RWPE2 (cell line): ENCODE measurements around the gene DROSHA.

ENCODE experiments used
- ATAC-seq: fragments of 200-7000 bp; cut with Tn5 transposase; 3 replicates; pipeline ENCODE4 v1.9.1; 2021; ENCODE audit warnings: low read depth
- DNase-seq: peaks from one replicate; pipeline ENCODE4 v3.0.0-alpha.2; 2020; ENCODE audit warnings: low spot score
- H3K27ac ChIP-seq: fragments of 450-650 bp; 2 replicates; pipeline ENCODE4 v1.5.1; 2017; ENCODE audit warnings: mild to moderate bottlenecking; ENCODE audit not compliant: poor library complexity, severe bottlenecking
- H3K27me3 ChIP-seq: fragments of 250-450 bp; sonication (Bioruptor Pico); 2 replicates; pipeline ENCODE4 v1.5.1; 2021; ENCODE audit warnings: mild to moderate bottlenecking, moderate library complexity; ENCODE audit not compliant: insufficient read depth, poor library complexity, severe bottlenecking
- H3K36me3 ChIP-seq: fragments of 250-450 bp; sonication (Bioruptor Pico); 2 replicates; pipeline ENCODE4 v1.5.1; 2020; ENCODE audit warnings: low read depth, mild to moderate bottlenecking, moderate library complexity
- H3K4me1 ChIP-seq: fragments of 250-450 bp; sonication (Bioruptor Pico); 2 replicates; pipeline ENCODE4 v1.5.1; 2021; ENCODE audit warnings: mild to moderate bottlenecking, moderate library complexity; ENCODE audit not compliant: insufficient read depth, poor library complexity, severe bottlenecking
- H3K4me3 ChIP-seq: fragments of 250-450 bp; sonication (Bioruptor Pico); 2 replicates; pipeline ENCODE4 v1.5.1; 2021; ENCODE audit warnings: mild to moderate bottlenecking, moderate library complexity; ENCODE audit not compliant: severe bottlenecking
- H3K9me3 ChIP-seq: fragments of 250-450 bp; sonication (Bioruptor Pico); 2 replicates; pipeline ENCODE4 v1.5.1; 2021; ENCODE audit warnings: mild to moderate bottlenecking, moderate library complexity; ENCODE audit not compliant: severe bottlenecking
- TF ChIP-seq, protein P1 (sequence below): fragments of 450-650 bp; IDR thresholded peaks from one replicate; pipeline ENCODE4 v1.5.1; 2017; ENCODE audit warnings: mild to moderate bottlenecking, moderate library complexity; ENCODE audit not compliant: poor library complexity, severe bottlenecking

The DROSHA gene

DNA sequence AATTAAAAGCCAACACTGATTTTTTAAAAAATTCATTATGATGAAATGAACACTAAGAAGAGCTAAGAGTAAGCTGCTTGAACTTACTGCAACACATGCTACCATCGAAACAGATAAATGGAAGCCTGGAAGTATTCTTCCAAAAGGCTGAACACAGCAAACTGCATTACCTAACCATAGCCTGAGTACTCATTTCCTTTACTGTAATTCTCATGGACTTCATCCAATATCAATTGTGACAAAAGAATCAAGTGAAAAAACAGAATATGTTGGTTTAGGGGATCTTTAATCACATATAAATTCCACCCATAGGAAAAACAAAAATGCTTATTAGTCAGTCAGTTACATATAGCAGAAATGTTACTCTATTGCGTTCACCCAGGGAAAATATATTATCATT lies 68.5 kb downstream of the DROSHA start:
- Histone ChIP-seq H3K4me1 (no peaks in the 10 kb centered on the region), H3K4me3 (no peak overlapping the region), H3K36me3 (peaks cover 95% of the 10 kb centered on the region), H3K27me3 (no peaks in the 10 kb centered on the region), H3K9me3 (no peaks in the 10 kb centered on the region), H3K27ac (no peak overlapping the region)
- TF ChIP-seq, protein P1, sequence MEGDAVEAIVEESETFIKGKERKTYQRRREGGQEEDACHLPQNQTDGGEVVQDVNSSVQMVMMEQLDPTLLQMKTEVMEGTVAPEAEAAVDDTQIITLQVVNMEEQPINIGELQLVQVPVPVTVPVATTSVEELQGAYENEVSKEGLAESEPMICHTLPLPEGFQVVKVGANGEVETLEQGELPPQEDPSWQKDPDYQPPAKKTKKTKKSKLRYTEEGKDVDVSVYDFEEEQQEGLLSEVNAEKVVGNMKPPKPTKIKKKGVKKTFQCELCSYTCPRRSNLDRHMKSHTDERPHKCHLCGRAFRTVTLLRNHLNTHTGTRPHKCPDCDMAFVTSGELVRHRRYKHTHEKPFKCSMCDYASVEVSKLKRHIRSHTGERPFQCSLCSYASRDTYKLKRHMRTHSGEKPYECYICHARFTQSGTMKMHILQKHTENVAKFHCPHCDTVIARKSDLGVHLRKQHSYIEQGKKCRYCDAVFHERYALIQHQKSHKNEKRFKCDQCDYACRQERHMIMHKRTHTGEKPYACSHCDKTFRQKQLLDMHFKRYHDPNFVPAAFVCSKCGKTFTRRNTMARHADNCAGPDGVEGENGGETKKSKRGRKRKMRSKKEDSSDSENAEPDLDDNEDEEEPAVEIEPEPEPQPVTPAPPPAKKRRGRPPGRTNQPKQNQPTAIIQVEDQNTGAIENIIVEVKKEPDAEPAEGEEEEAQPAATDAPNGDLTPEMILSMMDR: no peak
- DNase-seq: no peak
- ATAC-seq: no peak

GRCh38 chr5:31459594-31459993 lies 72.3 kb downstream of the DROSHA start:
- TF ChIP-seq, protein P1: no peak
- ATAC-seq: no peak
- peaks cover 90% of the 10 kb centered on the region for H3K36me3 ChIP-seq
- H3K27ac ChIP-seq: no peak overlapping the region
- no peak for DNase-seq
- H3K4me1 ChIP-seq: no peaks in the 10 kb centered on the region
- no peak overlapping the region for H3K4me3 ChIP-seq
- H3K9me3 ChIP-seq: peaks cover 6% of the 10 kb centered on the region
- H3K27me3 ChIP-seq: no peaks in the 10 kb centered on the region

- Histone ChIP-seq H3K27me3 (no peaks in the 10 kb centered on the region), H3K9me3 (peaks cover 6% of the 10 kb centered on the region), H3K4me1 (no peaks in the 10 kb centered on the region), H3K4me3 (no peak overlapping the region), H3K27ac (no peak overlapping the region), H3K36me3 (peaks cover 74% of the 10 kb centered on the region)
- no peak for DNase-seq
- ATAC-seq: no peak
- TF ChIP-seq, protein P1: no peak
These were observed 76.7 kb downstream of the DROSHA start for GRCh38 chr5:31455172-31455571.

- TF ChIP-seq, protein P1: no peak
- ATAC-seq (no peak), DNase-seq (no peak)
- H3K4me1 ChIP-seq: no peaks in the 10 kb centered on the region
- H3K36me3 ChIP-seq: peaks cover 76% of the 10 kb centered on the region
- H3K27ac ChIP-seq: no peak overlapping the region
- H3K9me3 ChIP-seq: peaks cover 6% of the 10 kb centered on the region
- no peak overlapping the region for H3K4me3 ChIP-seq
- H3K27me3 ChIP-seq: no peaks in the 10 kb centered on the region
These were observed 78.4 kb downstream of the DROSHA start for GRCh38 chr5:31453522-31453921.

DNA sequence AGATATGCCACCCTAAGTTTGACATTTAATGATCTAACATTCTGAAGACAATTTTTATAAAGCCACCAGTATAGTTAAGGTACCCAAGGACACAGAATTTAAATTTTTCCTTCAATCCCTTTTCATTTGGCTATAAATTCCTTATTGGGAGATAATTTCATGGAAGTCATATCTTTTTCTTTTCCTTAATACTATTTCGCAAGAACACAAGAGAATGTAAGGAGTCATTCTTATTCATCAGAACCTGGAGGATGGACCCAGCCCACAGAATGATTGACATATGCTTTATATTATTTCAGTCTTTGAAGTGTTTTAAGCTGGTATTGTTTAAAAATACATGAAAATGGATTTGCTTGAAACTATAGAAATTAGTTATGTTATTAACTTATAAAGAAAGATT lies 79.6 kb downstream of the DROSHA start:
- H3K9me3 ChIP-seq: peaks cover 6% of the 10 kb centered on the region
- H3K36me3 ChIP-seq: peaks cover 76% of the 10 kb centered on the region
- DNase-seq (no peak), ATAC-seq (no peak)
- TF ChIP-seq, protein P1: no peak
- no peaks in the 10 kb centered on the region for H3K27me3 ChIP-seq
- no peak overlapping the region for H3K4me3 ChIP-seq
- no peak overlapping the region for H3K27ac ChIP-seq
- H3K4me1 ChIP-seq: no peaks in the 10 kb centered on the region
